GM12892 (cell line): ENCODE results near the gene ERAP2.

ENCODE experiments used
- POLR2A ChIP-seq: IDR thresholded peaks from 2 replicates; pipeline ENCODE4 v1.6.1; 2011; ENCODE audit warnings: low read depth, low read length, control low read depth
- POLR2AphosphoS5 ChIP-seq: IDR thresholded peaks from 2 replicates; pipeline ENCODE4 v1.6.1; 2011; ENCODE audit warnings: low read depth, low read length, control low read depth
- TAF1 ChIP-seq: IDR thresholded peaks from 2 replicates; pipeline ENCODE4 v1.6.1; 2011; ENCODE audit warnings: low read depth, mild to moderate bottlenecking, control low read depth, low read length, borderline replicate concordance

GRCh38 chr5:96962540-96962991, 86.3 kb downstream of the ERAP2 start:
- no peak for TF ChIP-seq POLR2A
- no peak for TF ChIP-seq TAF1
- TF ChIP-seq POLR2AphosphoS5: no peak
